K562 (cell line): ENCODE results near the gene LIPH. TPM values are rescaled to one million over a fixed set of nuclear protein-coding genes. Genes with fewer than 3 reads are reported as not detected.
A peak's percentile ranks its signal among the peaks of the same experiment; 100 is the strongest.

Experiments
- ATAC-seq: fragments of 200-7000 bp; cut with Tn5 transposase; 3 replicates; pipeline ENCODE4 v1.9.1; 2020; ENCODE audit warnings: moderate library complexity
- BruUV-seq: library from RNA; stranded (reverse); fragments of 400-500 nt; replicated peaks from 2 replicates; lab custom pipeline; 2021; lab: Mats Ljungman, UMichigan
- CTCF ChIA-PET: fragments of 300-600 bp; formaldehyde crosslinking; extraction: SDS; loops from one replicate; lab custom pipeline; 2021; ENCODE audit warnings: low intra/inter-chr PET ratio; lab: Yijun Ruan, JAX
- POLR2A ChIA-PET: fragments of 300-600, 350-650 bp; sonication (Branson Sonifier 250); formaldehyde crosslinking; extraction: SDS; loops from one replicate; lab custom pipeline; 2021; ENCODE audit warnings: antibody characterized with exemption, inconsistent platforms; lab: Yijun Ruan, JAX
- DNase-seq, 4 experiments: peaks; one replicate each; pipeline versions ENCODE4 v3.0.0 to v3.0.0-alpha.2; 2011 to 2018; ENCODE audit warnings: low spot score in 3 of 4, mixed read lengths in 3 of 4; ENCODE audit errors: extremely low read depth in 1 of 4
- FAIRE-seq: peaks from 2 replicates; lab custom pipeline; 2011; peaks lifted over from hg19 to GRCh38; lab: Jason Lieb, UNC
- H2AFZ ChIP-seq: 2 replicates; pipeline ENCODE4 v1.6.0; 2011; ENCODE audit warnings: low read depth, low read length, control low read depth, inconsistent platforms
- H3K27ac ChIP-seq: fragments of 200-600 bp; 3 replicates; pipeline ENCODE4 v1.8.0; 2011; ENCODE audit warnings: low read depth, mild to moderate bottlenecking, control low read depth, inconsistent platforms, low read length, moderate library complexity, mixed read lengths; ENCODE audit errors: extremely low read depth
- H3K27me3 ChIP-seq, 2 experiments: fragments of 300-600 bp in 1 of 2; 2 replicates in 1 of 2; 3 replicates in 1 of 2; pipeline versions ENCODE4 v1.6.0 to v1.8.0; 2011; ENCODE audit warnings: inconsistent platforms in 2 of 2, low read length in 2 of 2, mild to moderate bottlenecking in 1 of 2, mixed read lengths in 1 of 2, moderate library complexity in 1 of 2; ENCODE audit not compliant: control insufficient read depth in 2 of 2, insufficient read depth in 2 of 2
- H3K36me3 ChIP-seq: fragments of 300-600 bp; 3 replicates; pipeline ENCODE4 v1.8.0; 2011; ENCODE audit warnings: mild to moderate bottlenecking, low read length, inconsistent platforms; ENCODE audit not compliant: control insufficient read depth, insufficient read depth
- H3K4me1 ChIP-seq, 2 experiments: fragments of 200-600 bp in 1 of 2; replicated peaks in 1 of 2; 2 replicates in 1 of 2; 3 replicates in 1 of 2; pipeline versions ENCODE4 v1.5.1 to v1.8.0; 2011; ENCODE audit warnings: inconsistent platforms in 2 of 2, low read length in 2 of 2, mild to moderate bottlenecking in 1 of 2, mixed read lengths in 1 of 2, moderate library complexity in 1 of 2; ENCODE audit not compliant: control insufficient read depth in 2 of 2, insufficient read depth in 2 of 2
- H3K4me2 ChIP-seq: 2 replicates; pipeline ENCODE4 v1.6.1; 2011; ENCODE audit warnings: low read length, control low read depth, inconsistent platforms, mixed read lengths; ENCODE audit not compliant: insufficient read depth
- H3K4me3 ChIP-seq: fragments of 200-600 bp; sonication (generic), shearing (Covaris generic); 2 replicates; pipeline ENCODE4 v1.5.1; 2016; ENCODE audit warnings: control low read depth, inconsistent platforms
- H3K79me2 ChIP-seq: fragments of 200-600 bp; 3 replicates; pipeline ENCODE4 v1.8.0; 2011; ENCODE audit warnings: low read length, inconsistent platforms; ENCODE audit not compliant: control insufficient read depth, insufficient read depth
- H3K9ac ChIP-seq, 2 experiments: 2 replicates each; pipeline versions ENCODE4 v1.6.0 to v1.6.1; 2011; ENCODE audit warnings: low read depth in 2 of 2, low read length in 2 of 2, control low read depth in 1 of 2, inconsistent platforms in 1 of 2, mild to moderate bottlenecking in 1 of 2, mixed read lengths in 1 of 2; ENCODE audit not compliant: insufficient read depth in 1 of 2
- H3K9me1 ChIP-seq: one replicate; pipeline ENCODE4 v1.6.0; 2011; ENCODE audit warnings: inconsistent platforms, mild to moderate bottlenecking, low read length, moderate library complexity; ENCODE audit not compliant: control insufficient read depth, insufficient read depth
- H3K9me3 ChIP-seq: replicated peaks from 2 replicates; pipeline ENCODE4 v1.5.1; 2011; ENCODE audit warnings: low read depth, low read length, inconsistent platforms; ENCODE audit not compliant: control insufficient read depth, insufficient read depth
- H4K20me1 ChIP-seq: replicated peaks from 2 replicates; pipeline ENCODE4 v1.6.1; 2011; ENCODE audit warnings: low read length, inconsistent platforms, mixed read lengths; ENCODE audit not compliant: control insufficient read depth, insufficient read depth
- BMI1 ChIP-seq: fragments of 150-350 bp; IDR thresholded peaks from 2 replicates; pipeline ENCODE4 v1.6.1; 2014; ENCODE audit warnings: low read length
- CBX3 ChIP-seq, 2 experiments: IDR thresholded peaks; 1 replicate in 1 of 2; 2 replicates in 1 of 2; pipeline ENCODE4 v1.6.1; 2012; ENCODE audit warnings: inconsistent platforms in 2 of 2, low read length in 2 of 2, borderline replicate concordance in 1 of 2, control low read depth in 1 of 2
- CHD1 ChIP-seq: fragments of 200-600 bp; sonication (generic); IDR thresholded peaks from one replicate; pipeline ENCODE4 v1.6.1; 2012; ENCODE audit warnings: mild to moderate bottlenecking, moderate library complexity, low read length, inconsistent platforms
- CREBBP ChIP-seq: IDR thresholded peaks from one replicate; pipeline ENCODE4 v1.6.1; 2012; ENCODE audit warnings: low read depth, mild to moderate bottlenecking, control low read depth, inconsistent platforms, low read length
- CTBP1 ChIP-seq: fragments of 450-650 bp; IDR thresholded peaks from 2 replicates; pipeline ENCODE4 v1.6.1; 2016; ENCODE audit warnings: borderline replicate concordance
- DMBX1 ChIP-seq: fragments of 250-450 bp; sonication (Bioruptor Pico); IDR thresholded peaks from 2 replicates; pipeline ENCODE4 v1.8.0; 2022; ENCODE audit warnings: inconsistent platforms, mild to moderate bottlenecking, moderate library complexity, borderline replicate concordance
- FOXM1 ChIP-seq, 2 experiments: fragments of 450-650 bp in 1 of 2; sonication (generic) in 1 of 2; formaldehyde crosslinking in 1 of 2; IDR thresholded peaks; 2 replicates each; pipeline versions ENCODE4 v1.6.1 to v1.9.0; 2017 to 2022; ENCODE audit warnings: low read depth in 2 of 2, mild to moderate bottlenecking in 2 of 2, missing genetic modification reagents in 1 of 2, moderate library complexity in 1 of 2
- JUNB ChIP-seq: fragments of 450-650 bp; formaldehyde crosslinking; conservative IDR thresholded peaks from 2 replicates; pipeline ENCODE4 v1.4.0; 2020; ENCODE audit warnings: mild to moderate bottlenecking
- MAFK ChIP-seq: IDR thresholded peaks from 2 replicates; pipeline ENCODE4 v1.6.1; 2011; ENCODE audit warnings: low read length, improper control_type of control experiment
- PML ChIP-seq: IDR thresholded peaks from 2 replicates; pipeline ENCODE4 v1.6.1; 2012; ENCODE audit warnings: low read length, inconsistent platforms
- RBM22 ChIP-seq: fragments of 200-400 bp; formaldehyde crosslinking; IDR thresholded peaks from 2 replicates; pipeline ENCODE4 v1.6.1; 2018; ENCODE audit warnings: low read length, low read depth; ENCODE audit not compliant: poor library complexity, severe bottlenecking
- SREBF2 ChIP-seq: sonication (generic); formaldehyde crosslinking; IDR thresholded peaks from 2 replicates; pipeline ENCODE4 v1.4.0; 2020; ENCODE audit warnings: mild to moderate bottlenecking, missing genetic modification reagents
- SUPT5H ChIP-seq: fragments of 450-650 bp; IDR thresholded peaks from 2 replicates; pipeline ENCODE4 v1.6.1; 2016
- TEAD1 ChIP-seq, 2 experiments: fragments of 450-650 bp in 1 of 2; sonication (generic) in 1 of 2; formaldehyde crosslinking; IDR thresholded peaks; 2 replicates each; pipeline versions ENCODE4 v1.4.0 to v1.8.0; 2020 to 2022; ENCODE audit warnings: mild to moderate bottlenecking in 2 of 2, missing genetic modification reagents in 1 of 2
- ZBTB2 ChIP-seq: fragments of 450-650 bp; IDR thresholded peaks from 2 replicates; pipeline ENCODE4 v1.6.1; 2016; ENCODE audit warnings: antibody characterized with exemption
- ZNF217 ChIP-seq: sonication (generic); formaldehyde crosslinking; IDR thresholded peaks from 2 replicates; pipeline ENCODE4 v1.8.0; 2022; ENCODE audit warnings: mild to moderate bottlenecking, missing genetic modification reagents
- ZNF224 ChIP-seq: sonication (generic); formaldehyde crosslinking; IDR thresholded peaks from 2 replicates; pipeline ENCODE4 v1.8.0; 2022; ENCODE audit warnings: mild to moderate bottlenecking, missing genetic modification reagents
- ZNF518B ChIP-seq: fragments of 250-450 bp; sonication (Bioruptor Pico); IDR thresholded peaks from 2 replicates; pipeline ENCODE4 v1.5.0; 2021; ENCODE audit warnings: mild to moderate bottlenecking, moderate library complexity
- ZNF77 ChIP-seq: fragments of 250-450 bp; sonication (Bioruptor Pico); IDR thresholded peaks from 2 replicates; pipeline ENCODE4 v1.5.0; 2020
- WGBS: fragments of 100-300 bp; shearing (Covaris generic); methylation state at CpG from one replicate; pipeline ENCODE4 v1.1.6; 2016; ENCODE audit warnings: low coverage, mixed read lengths; ENCODE audit not compliant: insufficient coverage; ENCODE audit errors: missing lambda C conversion rate; 5-methylcytosine and 5-hydroxymethylcytosine counted together
- in situ Hi-C: fragments of 300-500 bp; cut with MboI; formaldehyde crosslinking; loops from 4 replicates; pipeline ENCODE4 v1.15.0; 2018; ENCODE audit warnings: inconsistent platforms, mixed read lengths
- intact Hi-C: fragments of 100-400 bp; cut with micrococcal nuclease; formaldehyde crosslinking; loops from 2 replicates; pipeline ENCODE4 v1.14.2; 2022
- polyA plus RNA-seq, 8 experiments: library from polyadenylated mRNA; depleted of rRNA in 4 of 8; stranded (reverse) in 5 of 8; unstranded in 3 of 8; fragments of >200 nt; fragmentation: Nextera tagmentation in 2 of 8; fragmentation: Illumina TruSeq in 1 of 8; extraction: Ambion mirVana in 2 of 8; extraction: Trizol in 1 of 8; gene quantifications; 2 replicates each; pipeline versions ENCODE4 v1.2.1 to v1.2.3, GENCODE V29; 2011 to 2014; ENCODE audit warnings: inconsistent platforms in 1 of 8, missing spikeins in 1 of 8
- total RNA-seq, 7 experiments: library from RNA; depleted of rRNA in 6 of 7; stranded (reverse); fragments of >200 nt in 6 of 7; fragmentation: Illumina TruSeq in 2 of 7; extraction: Trizol in 2 of 7; gene quantifications; 2 replicates each; pipeline versions ENCODE4 v1.2.1 to v1.2.3, GENCODE V29; 2011 to 2021; ENCODE audit warnings: low replicate concordance in 1 of 7

LIPH gene
- total and polyA plus RNA-seq, 9 of the 15 experiments (the other 6 are each of a cell fraction or from before 2014, with no cell fraction given) = 0.73 to 1.8 (median 1.3) TPM

GRCh38 chr3:185561958-185562357, 9.6 kb upstream of the LIPH start:
- POLR2A ChIA-PET = no interaction called here
- H3K9ac ChIP-seq = no peak overlapping the region
- no peaks in the 10 kb centered on the region for H3K36me3 ChIP-seq
- peaks cover 5 to 6% of the 10 kb centered on the region in 2 experiments; a peak in 3 of 5 replicates for H3K4me1 ChIP-seq
- H4K20me1 ChIP-seq = no peaks in the 10 kb centered on the region
- DNase-seq (no peak), FAIRE-seq (no peak), ATAC-seq (peak; percentile 39; the same call in 2 of the 3 replicates)
- in situ Hi-C loops = no loop called here
- CTCF ChIA-PET = no interaction called here
- H3K27ac ChIP-seq = no peak overlapping the region
- BruUV-seq = no TSS peak
- H2AFZ ChIP-seq = peak overlapping the region; percentile 38; the same call in 1 of the 2 replicates
- WGBS = 32% methylated on average over 5 of the region's 5 CpGs
- H3K79me2 ChIP-seq = no peaks in the 10 kb centered on the region
- H3K9me3 ChIP-seq = 0 out of 2 replicates have a peak, but pooled peaks cover 2% of the 10 kb centered on the region
- intact Hi-C loops = no loop called here
- no peak overlapping the region for H3K4me2 ChIP-seq
- TF ChIP-seq DMBX1 (CRISPR knock-in tag) = no peak
- TF ChIP-seq ZNF77 (CRISPR knock-in tag) = no peak
- TF ChIP-seq CREBBP = no peak
- no peak for TF ChIP-seq JUNB
- TF ChIP-seq SUPT5H = no peak
- TF ChIP-seq TEAD1 (CRISPR knock-in tag; IDR thresholded peaks at IDR 0.05) = no peak
- no peak for TF ChIP-seq FOXM1 (IDR thresholded peaks at IDR 0.05; ENCODE audit: low read depth)
- no peak for TF ChIP-seq FOXM1 (CRISPR knock-in tag; IDR thresholded peaks at IDR 0.05; ENCODE audit: low read depth)
- no peak for TF ChIP-seq BMI1
- no peak for TF ChIP-seq ZNF518B (CRISPR knock-in tag)
- no peak for TF ChIP-seq ZNF224 (CRISPR knock-in tag)
- no peak for TF ChIP-seq RBM22
- no peak for TF ChIP-seq CHD1
- no peak for TF ChIP-seq ZNF217 (CRISPR knock-in tag)
- TF ChIP-seq SREBF2 = no peak
- TF ChIP-seq CTBP1 = no peak
- no peak for TF ChIP-seq MAFK
- no peak for TF ChIP-seq ZBTB2
- TF ChIP-seq PML = no peak
- no peak for TF ChIP-seq CBX3 (IDR thresholded peaks at IDR 0.05; ENCODE audit: borderline replicate concordance in 1 of 2, low read length in 2 of 2)
- H3K27me3 ChIP-seq = no peaks in the 10 kb centered on the region
- H3K4me3 ChIP-seq = no peak overlapping the region
- H3K9me1 ChIP-seq = no peaks in the 10 kb centered on the region
